A549 (cell line): Measurements from ENCODE around the gene CAMKMT. TPM values are rescaled to one million over a fixed set of nuclear protein-coding genes. Genes with fewer than 3 reads are reported as not detected.

Source experiments
- ATAC-seq, 2 experiments: fragments of 200-7000 bp in 1 of 2; fragments of >200 bp in 1 of 2; cut with Nextera tagmentation in 1 of 2; cut with Tn5 transposase in 1 of 2; 3 replicates each; pipeline versions ENCODE4 v1.8.0 to v1.9.1; 2018 to 2020; ENCODE audit warnings: mild to moderate bottlenecking in 1 of 2, moderate library complexity in 1 of 2
- CTCF ChIA-PET: fragments of 300-600 bp; sonication (Branson Sonifier 250); formaldehyde crosslinking; extraction: SDS; loops from one replicate; lab custom pipeline; 2021; ENCODE audit warnings: antibody characterized with exemption, inconsistent platforms; lab: Yijun Ruan, JAX
- POLR2A ChIA-PET: fragments of 350-600 bp; formaldehyde crosslinking; extraction: SDS; loops from one replicate; lab custom pipeline; 2021; ENCODE audit warnings: antibody characterized with exemption, inconsistent platforms; lab: Yijun Ruan, JAX
- DNase-seq, 2 experiments: peaks; one replicate each; pipeline versions ENCODE4 v3.0.0 to v3.0.0-alpha.2; 2011 to 2016; ENCODE audit warnings: low read depth in 1 of 2, low spot score in 1 of 2
- FAIRE-seq: peaks from 2 replicates; lab custom pipeline; 2011; peaks lifted over from hg19 to GRCh38; lab: Jason Lieb, UNC
- H3K27ac ChIP-seq, 2 experiments: fragments of >200 bp; sonication (Bioruptor Twin); formaldehyde crosslinking; 3 replicates each; pipeline ENCODE4 v1.5.1; 2016 to 2017
- H3K4me1 ChIP-seq: fragments of >200 bp; sonication (Bioruptor Twin); formaldehyde crosslinking; 3 replicates; pipeline ENCODE4 v1.6.1; 2016
- H3K4me2 ChIP-seq: fragments of >200 bp; sonication (Bioruptor Twin); formaldehyde crosslinking; 3 replicates; pipeline ENCODE4 v1.6.1; 2016
- H3K4me3 ChIP-seq: fragments of >200 bp; sonication (Bioruptor Twin); formaldehyde crosslinking; 3 replicates; pipeline ENCODE4 v1.5.1; 2016
- H3K9me3 ChIP-seq: fragments of >200 bp; sonication (Bioruptor Twin); formaldehyde crosslinking; 3 replicates; pipeline ENCODE4 v1.6.1; 2016
- CHD2 ChIP-seq: fragments of 150-350 bp; IDR thresholded peaks from 2 replicates; pipeline ENCODE4 v1.6.1; 2014; ENCODE audit warnings: low read length; ENCODE audit not compliant: partially characterized antibody
- EHF ChIP-seq: fragments of 250-450 bp; sonication (Bioruptor Pico); IDR thresholded peaks from 2 replicates; pipeline ENCODE4 v1.5.0; 2020; ENCODE audit warnings: mild to moderate bottlenecking
- GATA3 ChIP-seq: IDR thresholded peaks from 2 replicates; pipeline ENCODE4 v1.6.1; 2012; ENCODE audit warnings: borderline replicate concordance
- HDAC2 ChIP-seq: fragments of 200-600 bp; sonication (generic); IDR thresholded peaks from 2 replicates; pipeline ENCODE4 v1.6.1; 2016
- HOXB5 ChIP-seq: fragments of 250-450 bp; sonication (Bioruptor Pico); IDR thresholded peaks from 2 replicates; pipeline ENCODE4 v1.5.0; 2020; ENCODE audit warnings: mild to moderate bottlenecking, moderate library complexity
- JUN ChIP-seq, 2 experiments: fragments of >200 bp; sonication (Bioruptor Twin); formaldehyde crosslinking; IDR thresholded peaks; 2 replicates in 1 of 2; 3 replicates in 1 of 2; pipeline ENCODE4 v1.6.1; 2016 to 2017
- KDM1A ChIP-seq: fragments of 200-600 bp; sonication (generic); IDR thresholded peaks from 2 replicates; pipeline ENCODE4 v1.6.1; 2016; ENCODE audit warnings: low read depth, mild to moderate bottlenecking
- KDM5A ChIP-seq: fragments of 200-600 bp; sonication (generic); IDR thresholded peaks from 2 replicates; pipeline ENCODE4 v1.6.1; 2016; ENCODE audit warnings: antibody characterized with exemption, mild to moderate bottlenecking
- MAFK ChIP-seq: fragments of 450-650 bp; IDR thresholded peaks from 2 replicates; pipeline ENCODE4 v1.6.1; 2014; ENCODE audit not compliant: partially characterized antibody
- POLR2A ChIP-seq: IDR thresholded peaks from 2 replicates; pipeline ENCODE4 v1.6.1; 2012; ENCODE audit warnings: mild to moderate bottlenecking, low read length
- RAD21 ChIP-seq, 2 experiments: fragments of >200 bp in 1 of 2; sonication (Bioruptor Twin) in 1 of 2; formaldehyde crosslinking in 1 of 2; IDR thresholded peaks in 1 of 2; conservative IDR thresholded peaks in 1 of 2; 2 replicates in 1 of 2; 3 replicates in 1 of 2; pipeline ENCODE4 v1.6.1; 2012 to 2018; ENCODE audit warnings: inconsistent platforms in 1 of 2
- RFX5 ChIP-seq: fragments of 450-650 bp; IDR thresholded peaks from 2 replicates; pipeline ENCODE4 v1.7.1; 2014; ENCODE audit warnings: antibody characterized with exemption, mild to moderate bottlenecking, moderate library complexity
- SMC3 ChIP-seq: fragments of >200 bp; sonication (Bioruptor Twin); formaldehyde crosslinking; IDR thresholded peaks from 3 replicates; pipeline ENCODE4 v1.6.1; 2018; ENCODE audit warnings: inconsistent platforms
- TFCP2L1 ChIP-seq: fragments of 250-450 bp; sonication (Bioruptor Pico); IDR thresholded peaks from 2 replicates; pipeline ENCODE4 v1.5.0; 2021; ENCODE audit warnings: mild to moderate bottlenecking
- TP53 ChIP-seq: fragments of 250-450 bp; sonication (Bioruptor Pico); IDR thresholded peaks from 2 replicates; pipeline ENCODE4 v1.5.0; 2021; ENCODE audit warnings: mild to moderate bottlenecking, moderate library complexity
- ZC3H11A ChIP-seq: fragments of 450-650 bp; IDR thresholded peaks from 2 replicates; pipeline ENCODE4 v1.6.1; 2014; ENCODE audit warnings: antibody characterized with exemption, mild to moderate bottlenecking
- ZNF302 ChIP-seq: fragments of 250-450 bp; sonication (Bioruptor Pico); IDR thresholded peaks from 2 replicates; pipeline ENCODE4 v1.9.0; 2021; ENCODE audit warnings: inconsistent platforms, mild to moderate bottlenecking, moderate library complexity
- ZSCAN20 ChIP-seq: fragments of 250-450 bp; sonication (Bioruptor Pico); IDR thresholded peaks from 2 replicates; pipeline ENCODE4 v1.8.0; 2022; ENCODE audit warnings: mild to moderate bottlenecking, moderate library complexity
- WGBS: methylation state at CpG from one replicate; pipeline ENCODE4 v1.1.6; 2017; ENCODE audit errors: missing lambda C conversion rate; 5-methylcytosine and 5-hydroxymethylcytosine counted together
- polyA plus RNA-seq, 4 experiments: library from polyadenylated mRNA; depleted of rRNA in 3 of 4; stranded (reverse); fragments of >200 nt; fragmentation: RNase III in 1 of 4; extraction: RNeasy Plus Mini Kit Qiagen cat#74134 plus additional on column Dnase treatment in 1 of 4; gene quantifications; 2 replicates in 3 of 4; 3 replicates in 1 of 4; pipeline ENCODE4 v1.2.3, GENCODE V29; 2011 to 2017
- TF ChIP-seq, protein P1 (sequence below): IDR thresholded peaks from 2 replicates; pipeline ENCODE4 v1.6.1; 2012
- TF ChIP-seq, protein P2 (sequence below): fragments of 450-650 bp; IDR thresholded peaks from 2 replicates; pipeline ENCODE4 v1.6.1; 2014; ENCODE audit warnings: antibody characterized with exemption
- TF ChIP-seq, protein P3 (sequence below): IDR thresholded peaks from 2 replicates; pipeline ENCODE4 v1.6.1; 2012
- TF ChIP-seq, protein P4 (sequence below): fragments of >200 bp; sonication (Bioruptor Twin); formaldehyde crosslinking; IDR thresholded peaks from 3 replicates; pipeline ENCODE4 v1.5.1; 2016
- TF ChIP-seq, protein P5 (sequence below): fragments of >200 bp; sonication (Bioruptor Twin); formaldehyde crosslinking; IDR thresholded peaks from 3 replicates; pipeline ENCODE4 v1.6.1; 2016
- TF ChIP-seq, protein P6 (sequence below): fragments of >200 bp; sonication (Bioruptor Twin); formaldehyde crosslinking; IDR thresholded peaks from 2 replicates; pipeline ENCODE4 v1.6.1; 2016
- TF ChIP-seq, protein P7 (sequence below): fragments of 200-600 bp; sonication (generic); IDR thresholded peaks from 2 replicates; pipeline ENCODE4 v1.6.1; 2016; ENCODE audit warnings: antibody characterized with exemption, mild to moderate bottlenecking, moderate library complexity

Gene CAMKMT
- polyA plus RNA-seq, 2 of the 4 experiments (the other 2 are of a cell fraction) = 6.5 to 15.7 TPM

DNA sequence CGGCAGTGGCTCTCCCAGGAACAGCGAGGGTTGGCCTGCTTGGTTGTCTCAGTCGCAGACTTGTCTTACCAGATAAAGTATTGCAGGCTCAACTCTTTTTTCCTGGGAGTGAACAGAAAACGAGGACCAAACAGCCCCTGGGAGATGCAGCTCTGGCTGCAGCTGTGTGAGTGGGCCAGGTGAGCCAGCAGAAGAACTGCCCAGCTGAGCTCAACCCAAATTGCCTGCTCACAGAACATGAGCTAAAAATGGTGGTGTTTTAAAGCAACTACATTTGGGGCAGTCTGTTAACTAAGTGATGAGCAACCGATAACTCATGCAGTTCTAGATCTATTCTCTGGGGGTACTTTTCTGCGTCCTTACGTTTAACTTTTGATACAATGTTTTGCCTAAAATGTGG is 418.7 kb downstream of the CAMKMT start (continued):
- TF ChIP-seq, protein P1, sequence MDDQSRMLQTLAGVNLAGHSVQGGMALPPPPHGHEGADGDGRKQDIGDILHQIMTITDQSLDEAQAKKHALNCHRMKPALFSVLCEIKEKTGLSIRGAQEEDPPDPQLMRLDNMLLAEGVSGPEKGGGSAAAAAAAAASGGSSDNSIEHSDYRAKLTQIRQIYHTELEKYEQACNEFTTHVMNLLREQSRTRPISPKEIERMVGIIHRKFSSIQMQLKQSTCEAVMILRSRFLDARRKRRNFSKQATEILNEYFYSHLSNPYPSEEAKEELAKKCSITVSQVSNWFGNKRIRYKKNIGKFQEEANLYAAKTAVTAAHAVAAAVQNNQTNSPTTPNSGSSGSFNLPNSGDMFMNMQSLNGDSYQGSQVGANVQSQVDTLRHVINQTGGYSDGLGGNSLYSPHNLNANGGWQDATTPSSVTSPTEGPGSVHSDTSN = no peak
- TF ChIP-seq HOXB5 (CRISPR knock-in tag) = no peak

DNA sequence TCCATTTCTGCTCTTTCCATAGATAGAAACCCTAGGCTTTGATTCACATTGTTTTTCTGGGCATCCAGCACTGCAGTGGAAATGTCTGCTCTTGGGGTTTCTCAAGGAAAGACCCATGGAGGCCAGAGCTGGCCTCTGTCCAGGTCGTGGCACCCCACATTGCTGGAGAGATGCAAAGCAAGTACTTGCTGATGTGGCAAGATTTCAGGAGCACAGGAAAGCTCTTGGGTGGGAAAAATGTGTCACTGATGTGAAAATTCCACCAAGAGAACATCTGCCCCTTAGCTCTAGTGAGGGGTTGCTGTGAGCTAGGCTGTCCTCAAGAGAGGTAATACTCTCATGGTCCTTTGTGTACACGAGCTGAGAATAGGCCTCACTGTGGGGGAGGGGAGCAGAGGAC is 423.7 kb downstream of the CAMKMT start:
- WGBS = 16% methylated on average over 2 of the region's 2 CpGs
- H3K4me3 ChIP-seq = no peak overlapping the region
- no peak for DNase-seq
- POLR2A ChIA-PET = no interaction called here
- ATAC-seq = no peak
- TF ChIP-seq MAFK (peak; percentile 73), JUN (IDR thresholded peaks at IDR 0.05) (no peak), ZNF302 (no peak), EHF (no peak)
- TF ChIP-seq, protein P2, sequence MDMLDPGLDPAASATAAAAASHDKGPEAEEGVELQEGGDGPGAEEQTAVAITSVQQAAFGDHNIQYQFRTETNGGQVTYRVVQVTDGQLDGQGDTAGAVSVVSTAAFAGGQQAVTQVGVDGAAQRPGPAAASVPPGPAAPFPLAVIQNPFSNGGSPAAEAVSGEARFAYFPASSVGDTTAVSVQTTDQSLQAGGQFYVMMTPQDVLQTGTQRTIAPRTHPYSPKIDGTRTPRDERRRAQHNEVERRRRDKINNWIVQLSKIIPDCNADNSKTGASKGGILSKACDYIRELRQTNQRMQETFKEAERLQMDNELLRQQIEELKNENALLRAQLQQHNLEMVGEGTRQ = no peak
- TF ChIP-seq, all 56 proteins: peak for 1
- CTCF ChIA-PET = interaction anchor here (1.0 to 1.4 kb wide), 2 partner anchors 15 to 131 kb away, joined by 3 read pairs; no protein-coding TSS in a partner anchor
- H3K9me3 ChIP-seq = no peaks in the 10 kb centered on the region; the same call in 2 of the 3 replicates
- FAIRE-seq = no peak
- H3K4me1 ChIP-seq = no peaks in the 10 kb centered on the region
- H3K4me2 ChIP-seq = no peak overlapping the region
- no peak overlapping the region for H3K27ac ChIP-seq

DNA sequence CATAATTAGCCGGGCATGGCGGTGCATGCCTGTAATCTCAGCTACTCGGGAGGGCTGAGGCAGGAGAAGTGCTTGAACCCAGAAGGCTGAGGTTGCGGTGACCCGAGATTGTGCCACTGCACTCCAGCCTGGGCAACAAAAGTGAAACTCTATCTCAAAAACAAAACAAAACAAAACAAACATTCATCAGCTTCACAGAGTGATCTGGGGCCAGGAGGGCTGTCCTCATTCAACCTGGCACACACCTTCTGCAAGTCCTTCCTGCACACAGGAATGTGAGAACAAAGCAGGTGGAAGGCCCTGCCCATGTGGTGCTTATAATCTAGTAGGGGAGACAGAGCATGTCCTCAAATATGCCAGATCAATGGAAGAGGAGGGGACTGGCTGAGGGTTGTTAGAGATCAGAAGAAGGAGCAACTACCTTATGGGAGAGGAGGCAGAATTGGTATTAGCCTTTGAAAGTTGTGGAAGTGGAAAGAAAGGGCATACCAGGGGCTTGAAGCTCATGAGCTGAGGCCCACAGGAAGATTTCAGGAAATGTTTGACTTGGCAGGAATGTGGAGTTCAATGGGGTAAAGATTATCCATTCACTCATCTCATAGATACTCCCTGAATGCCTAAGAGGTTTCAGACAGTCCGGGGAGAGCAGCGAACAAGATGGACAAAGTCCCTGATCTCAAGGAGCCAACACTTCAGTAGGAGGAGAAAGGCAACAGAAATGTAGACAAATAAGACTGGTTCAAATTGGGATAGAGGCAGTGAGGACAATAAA is 424.5 kb downstream of the CAMKMT start:
- no peak for DNase-seq
- no peak for TF ChIP-seq ZC3H11A
- TF ChIP-seq RFX5 = no peak
- TF ChIP-seq, protein P3, sequence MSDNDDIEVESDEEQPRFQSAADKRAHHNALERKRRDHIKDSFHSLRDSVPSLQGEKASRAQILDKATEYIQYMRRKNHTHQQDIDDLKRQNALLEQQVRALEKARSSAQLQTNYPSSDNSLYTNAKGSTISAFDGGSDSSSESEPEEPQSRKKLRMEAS = no peak
- TF ChIP-seq CHD2 = no peak
- no peak for TF ChIP-seq EHF
- no peak for TF ChIP-seq TFCP2L1 (CRISPR knock-in tag)
- no peak for TF ChIP-seq ZSCAN20
- no peak for TF ChIP-seq GATA3
- no peak for TF ChIP-seq TP53 (CRISPR knock-in tag)
- no peak for TF ChIP-seq HDAC2
- TF ChIP-seq, protein P4, sequence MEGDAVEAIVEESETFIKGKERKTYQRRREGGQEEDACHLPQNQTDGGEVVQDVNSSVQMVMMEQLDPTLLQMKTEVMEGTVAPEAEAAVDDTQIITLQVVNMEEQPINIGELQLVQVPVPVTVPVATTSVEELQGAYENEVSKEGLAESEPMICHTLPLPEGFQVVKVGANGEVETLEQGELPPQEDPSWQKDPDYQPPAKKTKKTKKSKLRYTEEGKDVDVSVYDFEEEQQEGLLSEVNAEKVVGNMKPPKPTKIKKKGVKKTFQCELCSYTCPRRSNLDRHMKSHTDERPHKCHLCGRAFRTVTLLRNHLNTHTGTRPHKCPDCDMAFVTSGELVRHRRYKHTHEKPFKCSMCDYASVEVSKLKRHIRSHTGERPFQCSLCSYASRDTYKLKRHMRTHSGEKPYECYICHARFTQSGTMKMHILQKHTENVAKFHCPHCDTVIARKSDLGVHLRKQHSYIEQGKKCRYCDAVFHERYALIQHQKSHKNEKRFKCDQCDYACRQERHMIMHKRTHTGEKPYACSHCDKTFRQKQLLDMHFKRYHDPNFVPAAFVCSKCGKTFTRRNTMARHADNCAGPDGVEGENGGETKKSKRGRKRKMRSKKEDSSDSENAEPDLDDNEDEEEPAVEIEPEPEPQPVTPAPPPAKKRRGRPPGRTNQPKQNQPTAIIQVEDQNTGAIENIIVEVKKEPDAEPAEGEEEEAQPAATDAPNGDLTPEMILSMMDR = no peak
- TF ChIP-seq KDM1A = no peak
- no peak for TF ChIP-seq SMC3
- TF ChIP-seq, protein P5, sequence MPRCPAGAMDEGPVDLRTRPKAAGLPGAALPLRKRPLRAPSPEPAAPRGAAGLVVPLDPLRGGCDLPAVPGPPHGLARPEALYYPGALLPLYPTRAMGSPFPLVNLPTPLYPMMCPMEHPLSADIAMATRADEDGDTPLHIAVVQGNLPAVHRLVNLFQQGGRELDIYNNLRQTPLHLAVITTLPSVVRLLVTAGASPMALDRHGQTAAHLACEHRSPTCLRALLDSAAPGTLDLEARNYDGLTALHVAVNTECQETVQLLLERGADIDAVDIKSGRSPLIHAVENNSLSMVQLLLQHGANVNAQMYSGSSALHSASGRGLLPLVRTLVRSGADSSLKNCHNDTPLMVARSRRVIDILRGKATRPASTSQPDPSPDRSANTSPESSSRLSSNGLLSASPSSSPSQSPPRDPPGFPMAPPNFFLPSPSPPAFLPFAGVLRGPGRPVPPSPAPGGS = no peak
- TF ChIP-seq POLR2A = no peak
- TF ChIP-seq, protein P6, sequence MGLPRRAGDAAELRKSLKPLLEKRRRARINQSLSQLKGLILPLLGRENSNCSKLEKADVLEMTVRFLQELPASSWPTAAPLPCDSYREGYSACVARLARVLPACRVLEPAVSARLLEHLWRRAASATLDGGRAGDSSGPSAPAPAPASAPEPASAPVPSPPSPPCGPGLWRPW = no peak
- no peak for TF ChIP-seq RAD21 (conservative IDR thresholded peaks at IDR 0.05 in 1 of 2, IDR thresholded peaks at IDR 0.05 in 1 of 2)
- TF ChIP-seq, protein P7, sequence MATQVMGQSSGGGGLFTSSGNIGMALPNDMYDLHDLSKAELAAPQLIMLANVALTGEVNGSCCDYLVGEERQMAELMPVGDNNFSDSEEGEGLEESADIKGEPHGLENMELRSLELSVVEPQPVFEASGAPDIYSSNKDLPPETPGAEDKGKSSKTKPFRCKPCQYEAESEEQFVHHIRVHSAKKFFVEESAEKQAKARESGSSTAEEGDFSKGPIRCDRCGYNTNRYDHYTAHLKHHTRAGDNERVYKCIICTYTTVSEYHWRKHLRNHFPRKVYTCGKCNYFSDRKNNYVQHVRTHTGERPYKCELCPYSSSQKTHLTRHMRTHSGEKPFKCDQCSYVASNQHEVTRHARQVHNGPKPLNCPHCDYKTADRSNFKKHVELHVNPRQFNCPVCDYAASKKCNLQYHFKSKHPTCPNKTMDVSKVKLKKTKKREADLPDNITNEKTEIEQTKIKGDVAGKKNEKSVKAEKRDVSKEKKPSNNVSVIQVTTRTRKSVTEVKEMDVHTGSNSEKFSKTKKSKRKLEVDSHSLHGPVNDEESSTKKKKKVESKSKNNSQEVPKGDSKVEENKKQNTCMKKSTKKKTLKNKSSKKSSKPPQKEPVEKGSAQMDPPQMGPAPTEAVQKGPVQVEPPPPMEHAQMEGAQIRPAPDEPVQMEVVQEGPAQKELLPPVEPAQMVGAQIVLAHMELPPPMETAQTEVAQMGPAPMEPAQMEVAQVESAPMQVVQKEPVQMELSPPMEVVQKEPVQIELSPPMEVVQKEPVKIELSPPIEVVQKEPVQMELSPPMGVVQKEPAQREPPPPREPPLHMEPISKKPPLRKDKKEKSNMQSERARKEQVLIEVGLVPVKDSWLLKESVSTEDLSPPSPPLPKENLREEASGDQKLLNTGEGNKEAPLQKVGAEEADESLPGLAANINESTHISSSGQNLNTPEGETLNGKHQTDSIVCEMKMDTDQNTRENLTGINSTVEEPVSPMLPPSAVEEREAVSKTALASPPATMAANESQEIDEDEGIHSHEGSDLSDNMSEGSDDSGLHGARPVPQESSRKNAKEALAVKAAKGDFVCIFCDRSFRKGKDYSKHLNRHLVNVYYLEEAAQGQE = no peak
- TF ChIP-seq KDM5A = no peak
- ChIA-PET POLR2A (no interaction called here), CTCF (interaction anchor here (0.8 to 1.4 kb wide), 4 partner anchors 10 to 130 kb away, joined by 3 read pairs; no protein-coding TSS in a partner anchor)
- ATAC-seq = no peak
- H3K27ac ChIP-seq = no peak overlapping the region
- H3K4me3 ChIP-seq = no peak overlapping the region
- WGBS = 80% methylated on average over 7 of the region's 7 CpGs
- no peaks in the 10 kb centered on the region for H3K4me1 ChIP-seq
- no peak overlapping the region for H3K4me2 ChIP-seq
- H3K9me3 ChIP-seq = no peaks in the 10 kb centered on the region; the same call in 2 of the 3 replicates
- no peak for FAIRE-seq
